Measurements from ENCODE around the gene TRMT10C.

DNA sequence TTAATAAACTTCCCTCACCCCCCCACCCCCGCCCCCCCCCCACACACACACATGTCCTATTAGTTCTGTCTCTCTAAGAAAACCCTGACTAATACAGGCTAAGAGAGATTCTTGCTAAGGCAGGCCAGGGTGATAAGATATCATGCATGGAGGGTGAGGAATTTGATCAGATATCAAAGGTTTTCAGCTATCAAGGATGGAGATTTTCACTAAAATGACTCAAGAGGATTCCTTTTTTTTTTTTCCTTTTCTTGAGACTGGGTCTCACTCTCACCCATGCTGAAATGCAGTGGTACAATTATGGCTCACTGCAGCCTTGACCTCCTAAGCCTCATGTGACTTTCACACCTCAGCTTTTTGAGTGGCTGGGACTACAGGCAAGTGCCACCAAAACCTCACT is 33.8 kb upstream of the TRMT10C start:
- no peak for TF ChIP-seq EZH2 (IDR thresholded peaks at IDR 0.05; ENCODE audit: borderline replicate concordance, low read depth, low read length, poor library complexity, severe bottlenecking)
- TF ChIP-seq, protein P1, sequence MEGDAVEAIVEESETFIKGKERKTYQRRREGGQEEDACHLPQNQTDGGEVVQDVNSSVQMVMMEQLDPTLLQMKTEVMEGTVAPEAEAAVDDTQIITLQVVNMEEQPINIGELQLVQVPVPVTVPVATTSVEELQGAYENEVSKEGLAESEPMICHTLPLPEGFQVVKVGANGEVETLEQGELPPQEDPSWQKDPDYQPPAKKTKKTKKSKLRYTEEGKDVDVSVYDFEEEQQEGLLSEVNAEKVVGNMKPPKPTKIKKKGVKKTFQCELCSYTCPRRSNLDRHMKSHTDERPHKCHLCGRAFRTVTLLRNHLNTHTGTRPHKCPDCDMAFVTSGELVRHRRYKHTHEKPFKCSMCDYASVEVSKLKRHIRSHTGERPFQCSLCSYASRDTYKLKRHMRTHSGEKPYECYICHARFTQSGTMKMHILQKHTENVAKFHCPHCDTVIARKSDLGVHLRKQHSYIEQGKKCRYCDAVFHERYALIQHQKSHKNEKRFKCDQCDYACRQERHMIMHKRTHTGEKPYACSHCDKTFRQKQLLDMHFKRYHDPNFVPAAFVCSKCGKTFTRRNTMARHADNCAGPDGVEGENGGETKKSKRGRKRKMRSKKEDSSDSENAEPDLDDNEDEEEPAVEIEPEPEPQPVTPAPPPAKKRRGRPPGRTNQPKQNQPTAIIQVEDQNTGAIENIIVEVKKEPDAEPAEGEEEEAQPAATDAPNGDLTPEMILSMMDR (conservative IDR thresholded peaks at IDR 0.05; ENCODE audit: low read depth, low read length): no peak
